NCI-H1092 (cell line): ENCODE measurements around the gene ZNF530.

Experiments used
- DNase-seq: peaks from one replicate; lab custom pipeline; 2025; lab: John Stamatoyannopoulos, UW

The ZNF530 gene

DNA sequence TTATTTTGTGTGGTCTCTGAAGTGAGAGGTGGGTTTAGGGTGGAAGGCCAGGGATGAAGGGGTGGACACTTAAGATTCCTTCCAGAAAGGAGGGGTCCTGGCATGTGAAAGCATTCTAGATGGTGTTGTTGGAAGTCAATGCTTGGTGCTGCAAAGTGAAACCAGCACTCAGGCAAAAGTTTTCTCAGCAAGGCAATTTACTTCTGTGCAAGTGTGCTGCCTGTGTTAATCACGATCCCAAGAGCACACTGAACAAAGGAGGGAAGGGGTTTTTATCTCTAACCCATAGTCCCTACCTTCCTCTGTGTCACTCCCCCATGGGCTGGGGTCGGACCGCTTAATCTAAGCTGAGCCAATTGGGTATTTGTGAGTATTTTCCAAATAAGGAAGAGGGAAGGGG, 15.7 kb downstream of the ZNF530 start:
- DNase-seq = no peak

GRCh38 chr19:57620673-57621348, 21.1 kb downstream of the ZNF530 start:
- no peak for DNase-seq

- no peak for DNase-seq
Observed at GRCh38 chr19:57623091-57623490, 23.4 kb downstream of the ZNF530 start.

DNA sequence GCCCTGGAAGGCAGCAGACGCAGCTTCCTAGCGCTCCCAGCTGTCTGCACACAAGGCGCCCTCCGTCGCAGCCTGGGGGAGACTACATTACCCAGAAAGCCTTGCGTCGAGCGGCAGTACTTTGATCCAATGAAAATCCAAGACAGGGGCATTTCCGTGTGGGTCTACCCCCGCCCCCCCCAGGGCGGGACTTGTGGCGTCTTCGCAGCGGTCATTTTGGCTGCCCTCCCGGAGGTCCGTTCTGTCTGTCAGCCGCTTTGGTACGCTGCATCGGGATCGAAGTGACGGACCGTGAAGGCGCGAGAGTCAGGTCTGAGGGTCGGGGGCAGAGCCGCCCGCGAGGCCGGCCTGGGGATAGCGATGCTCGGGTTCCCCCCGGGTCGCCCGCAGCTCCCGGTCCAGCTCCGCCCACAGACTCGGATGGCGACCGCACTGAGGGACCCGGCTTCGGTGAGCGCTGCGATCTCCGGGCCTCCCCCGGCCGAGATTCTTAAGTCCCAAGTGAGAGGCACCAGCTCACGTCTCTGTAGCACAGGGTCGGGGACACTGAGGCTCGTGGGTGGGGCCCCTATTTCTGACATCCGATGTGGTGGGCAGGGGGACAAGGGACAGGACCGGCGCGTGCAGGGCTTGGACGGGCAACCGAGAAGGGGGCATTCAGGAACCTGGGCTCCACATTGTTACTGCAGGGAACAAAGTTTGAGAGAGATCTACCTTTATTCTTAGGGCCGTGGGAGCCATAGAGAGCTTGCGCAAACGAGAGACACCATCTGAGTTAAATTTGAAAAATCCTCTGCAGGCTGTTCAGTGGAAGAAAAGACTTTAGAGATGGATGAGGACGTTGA, 33.5 kb downstream of the ZNF530 start, which contains the start of gene ZNF211:
ZNF211 (plus strand) TSS at position 182 of the 845 bp plus-strand sequence; CDS start at position 361, 179 bp downstream.
- peak; percentile 85 for DNase-seq

DNA sequence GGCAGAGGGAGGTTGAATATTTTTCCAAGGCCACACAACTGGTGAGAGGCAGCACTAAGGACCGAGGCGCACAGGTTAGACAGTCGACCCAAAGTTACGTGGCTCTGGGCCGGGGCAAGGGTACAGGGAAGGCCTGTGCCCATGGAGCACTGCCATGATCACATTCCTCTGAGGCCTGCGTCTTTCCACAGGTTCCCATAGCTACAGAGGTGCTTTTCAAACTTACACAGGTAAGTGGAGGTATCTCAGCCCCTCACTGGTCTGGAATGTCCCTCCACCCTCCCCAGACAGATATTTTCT, 34.1 kb downstream of the ZNF530 start:
- DNase-seq = no peak

DNA sequence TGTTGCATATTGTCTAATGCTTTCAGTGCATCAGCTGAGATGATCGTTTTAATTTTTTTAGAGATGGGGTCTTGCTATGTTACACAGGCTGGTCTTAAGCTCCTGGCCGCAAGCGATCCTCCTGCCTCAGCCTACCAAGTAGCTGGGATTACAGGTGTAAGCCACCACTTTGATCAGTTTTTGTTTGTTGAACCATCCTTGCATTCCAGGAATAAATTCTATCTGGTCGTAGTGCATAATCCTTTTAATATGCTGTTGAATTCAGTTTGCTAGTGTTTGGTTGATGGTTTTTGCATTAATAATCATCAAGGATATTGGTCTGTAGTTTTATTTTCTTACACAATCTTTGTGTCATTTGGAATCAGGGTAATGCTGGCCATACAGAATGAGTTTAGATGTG, 37.7 kb downstream of the ZNF530 start:
- DNase-seq = no peak

DNA sequence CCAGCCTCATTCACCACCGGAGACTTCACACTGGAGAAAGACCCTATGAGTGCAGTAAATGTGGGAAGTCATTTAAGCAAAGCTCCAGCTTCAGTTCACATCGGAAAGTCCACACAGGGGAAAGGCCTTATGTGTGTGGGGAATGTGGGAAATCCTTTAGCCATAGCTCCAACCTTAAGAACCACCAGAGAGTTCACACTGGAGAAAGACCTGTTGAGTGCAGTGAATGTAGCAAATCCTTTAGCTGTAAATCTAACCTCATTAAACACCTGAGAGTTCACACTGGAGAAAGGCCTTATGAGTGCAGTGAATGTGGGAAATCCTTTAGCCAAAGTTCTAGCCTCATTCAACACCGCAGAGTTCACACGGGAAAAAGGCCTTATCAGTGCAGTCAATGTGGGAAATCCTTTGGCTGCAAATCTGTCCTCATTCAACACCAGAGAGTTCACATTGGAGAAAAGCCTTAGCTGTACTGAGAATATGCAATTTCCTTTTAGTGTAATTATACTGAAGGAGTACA, 42.1 kb downstream of the ZNF530 start:
- DNase-seq = no peak

- no peak for DNase-seq
Observed at GRCh38 chr19:57642396-57643046, 42.8 kb downstream of the ZNF530 start.

GRCh38 chr19:57643734-57644133, 44.0 kb downstream of the ZNF530 start:
- no peak for DNase-seq

DNA sequence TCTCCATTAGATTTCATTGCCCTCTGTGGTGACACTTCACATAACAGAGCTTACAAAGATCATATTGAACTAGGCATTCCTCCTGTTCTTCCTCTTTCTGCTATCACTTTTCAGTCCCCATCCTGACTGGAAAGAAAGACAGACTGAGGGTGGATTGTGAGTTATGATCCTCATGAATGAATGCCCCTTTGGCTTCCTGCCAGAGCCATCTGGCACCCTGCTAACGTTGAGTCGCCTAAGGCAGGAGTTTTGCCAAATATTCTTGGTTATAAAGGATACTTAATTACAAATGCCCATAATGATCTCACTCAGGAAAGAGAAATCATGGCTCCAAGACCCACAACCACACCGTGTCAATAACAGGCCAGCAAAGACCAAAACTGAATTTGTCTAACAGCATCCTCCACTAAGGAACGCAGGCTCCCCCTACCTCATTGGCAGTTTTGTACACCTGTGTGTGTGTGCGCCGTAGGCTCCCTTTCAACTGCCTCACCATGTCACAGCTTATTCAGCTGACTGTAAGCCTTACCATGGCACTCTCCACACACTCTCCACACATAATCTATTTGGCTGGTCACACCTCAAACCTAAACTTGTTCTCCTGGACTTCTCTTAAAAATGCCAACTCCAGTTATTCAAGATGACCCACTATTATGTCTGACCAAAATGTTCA, 48.8 kb downstream of the ZNF530 start:
- DNase-seq = peak; percentile 8

- DNase-seq = no peak
Observed at GRCh38 chr19:57651654-57651996, 51.9 kb downstream of the ZNF530 start.

GRCh38 chr19:57653689-57654088, 54.0 kb downstream of the ZNF530 start:
- no peak for DNase-seq

DNA sequence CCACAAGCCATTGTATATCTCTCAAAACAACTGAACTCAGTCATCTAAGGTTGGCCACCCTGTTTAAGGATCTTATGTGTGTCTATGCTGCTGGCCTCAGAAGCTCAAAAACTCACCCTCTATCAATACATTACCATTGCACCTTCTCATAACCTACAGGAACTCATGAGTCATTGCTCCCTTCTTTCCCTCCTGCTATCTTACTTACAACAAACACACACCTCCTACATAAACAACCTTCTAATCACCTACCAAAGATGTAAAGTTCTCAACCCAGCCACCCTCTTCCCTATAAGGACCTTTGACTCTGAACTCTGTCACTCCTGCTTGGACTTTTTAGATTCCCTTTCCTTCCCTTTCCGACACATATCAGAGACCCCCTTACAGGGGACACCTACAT, 55.8 kb downstream of the ZNF530 start:
- DNase-seq = no peak

GRCh38 chr19:57656346-57656745, 56.7 kb downstream of the ZNF530 start:
- no peak for DNase-seq
